Suprapubic skin (tissue), 4 donors: ENCODE measurements around the gene RAP1GDS1.

ENCODE experiments used
- POLR2A ChIP-seq, 2 donors: fragments of 450-650 bp; IDR thresholded peaks; one replicate each; pipeline ENCODE4 v1.6.1; 2017; ENCODE audit warnings: antibody characterized with exemption in 2 of 2, mild to moderate bottlenecking in 2 of 2, moderate library complexity in 2 of 2
- POLR2AphosphoS5 ChIP-seq, 3 donors: sonication (generic); formaldehyde crosslinking; IDR thresholded peaks; one replicate each; pipeline ENCODE4 v1.6.1; 2017; ENCODE audit warnings: antibody characterized with exemption in 3 of 3
- TF ChIP-seq, protein P1 (sequence below), 2 donors: fragments of 200-600 bp in 1 of 2; fragments of 450-650 bp in 1 of 2; sonication (generic) in 1 of 2; IDR thresholded peaks; one replicate each; pipeline ENCODE4 v1.5.1; 2016 to 2019; ENCODE audit warnings: antibody characterized with exemption in 2 of 2, mild to moderate bottlenecking in 1 of 2, moderate library complexity in 1 of 2

DNA sequence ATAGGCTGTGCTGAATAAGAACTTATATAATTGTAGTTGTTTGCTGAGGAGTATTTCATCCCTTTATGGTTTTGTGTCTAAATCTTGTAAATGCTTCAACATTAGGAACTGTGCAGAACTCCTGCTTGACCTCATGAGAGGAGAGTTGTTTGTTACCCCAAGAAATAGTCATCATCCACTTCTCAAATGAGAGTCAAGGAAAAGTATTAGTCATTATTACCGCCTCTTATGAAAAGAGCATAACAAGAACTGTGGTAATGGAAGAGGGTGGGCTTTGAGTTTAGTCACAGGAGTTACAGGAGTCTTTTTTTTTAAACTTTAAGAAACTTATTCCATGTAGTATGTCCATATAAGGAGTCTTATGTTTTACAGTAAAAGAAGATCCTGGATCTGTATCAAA is 132.9 kb downstream of the RAP1GDS1 start:
- TF ChIP-seq POLR2AphosphoS5 (IDR thresholded peaks at IDR 0.05) (no peak), POLR2A (IDR thresholded peaks at IDR 0.05) (no peak)
- TF ChIP-seq, protein P1, sequence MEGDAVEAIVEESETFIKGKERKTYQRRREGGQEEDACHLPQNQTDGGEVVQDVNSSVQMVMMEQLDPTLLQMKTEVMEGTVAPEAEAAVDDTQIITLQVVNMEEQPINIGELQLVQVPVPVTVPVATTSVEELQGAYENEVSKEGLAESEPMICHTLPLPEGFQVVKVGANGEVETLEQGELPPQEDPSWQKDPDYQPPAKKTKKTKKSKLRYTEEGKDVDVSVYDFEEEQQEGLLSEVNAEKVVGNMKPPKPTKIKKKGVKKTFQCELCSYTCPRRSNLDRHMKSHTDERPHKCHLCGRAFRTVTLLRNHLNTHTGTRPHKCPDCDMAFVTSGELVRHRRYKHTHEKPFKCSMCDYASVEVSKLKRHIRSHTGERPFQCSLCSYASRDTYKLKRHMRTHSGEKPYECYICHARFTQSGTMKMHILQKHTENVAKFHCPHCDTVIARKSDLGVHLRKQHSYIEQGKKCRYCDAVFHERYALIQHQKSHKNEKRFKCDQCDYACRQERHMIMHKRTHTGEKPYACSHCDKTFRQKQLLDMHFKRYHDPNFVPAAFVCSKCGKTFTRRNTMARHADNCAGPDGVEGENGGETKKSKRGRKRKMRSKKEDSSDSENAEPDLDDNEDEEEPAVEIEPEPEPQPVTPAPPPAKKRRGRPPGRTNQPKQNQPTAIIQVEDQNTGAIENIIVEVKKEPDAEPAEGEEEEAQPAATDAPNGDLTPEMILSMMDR (IDR thresholded peaks at IDR 0.05), result no peak
